A549 (cell line): ENCODE measurements around the gene MANSC1. TPM values are rescaled to one million over a fixed set of nuclear protein-coding genes. Genes with fewer than 3 reads are reported as not detected.
A peak's percentile ranks its signal among the peaks of the same experiment; 100 is the strongest.

Source experiments
- ATAC-seq, 2 experiments: fragments of 200-7000 bp in 1 of 2; fragments of >200 bp in 1 of 2; cut with Nextera tagmentation in 1 of 2; cut with Tn5 transposase in 1 of 2; 3 replicates each; pipeline versions ENCODE4 v1.8.0 to v1.9.1; 2018 to 2020; ENCODE audit warnings: mild to moderate bottlenecking in 1 of 2, moderate library complexity in 1 of 2
- CTCF ChIA-PET: fragments of 300-600 bp; sonication (Branson Sonifier 250); formaldehyde crosslinking; extraction: SDS; loops from one replicate; lab custom pipeline; 2021; ENCODE audit warnings: antibody characterized with exemption, inconsistent platforms; lab: Yijun Ruan, JAX
- POLR2A ChIA-PET: fragments of 350-600 bp; formaldehyde crosslinking; extraction: SDS; loops from one replicate; lab custom pipeline; 2021; ENCODE audit warnings: antibody characterized with exemption, inconsistent platforms; lab: Yijun Ruan, JAX
- DNase-seq, 2 experiments: peaks; one replicate each; pipeline versions ENCODE4 v3.0.0 to v3.0.0-alpha.2; 2011 to 2016; ENCODE audit warnings: low read depth in 1 of 2, low spot score in 1 of 2
- FAIRE-seq: peaks from 2 replicates; lab custom pipeline; 2011; peaks lifted over from hg19 to GRCh38; lab: Jason Lieb, UNC
- H3K27ac ChIP-seq, 2 experiments: fragments of >200 bp; sonication (Bioruptor Twin); formaldehyde crosslinking; 3 replicates each; pipeline ENCODE4 v1.5.1; 2016 to 2017
- H3K4me1 ChIP-seq: fragments of >200 bp; sonication (Bioruptor Twin); formaldehyde crosslinking; 3 replicates; pipeline ENCODE4 v1.6.1; 2016
- H3K4me2 ChIP-seq: fragments of >200 bp; sonication (Bioruptor Twin); formaldehyde crosslinking; 3 replicates; pipeline ENCODE4 v1.6.1; 2016
- H3K4me3 ChIP-seq: fragments of >200 bp; sonication (Bioruptor Twin); formaldehyde crosslinking; 3 replicates; pipeline ENCODE4 v1.5.1; 2016
- H3K9me3 ChIP-seq: fragments of >200 bp; sonication (Bioruptor Twin); formaldehyde crosslinking; 3 replicates; pipeline ENCODE4 v1.6.1; 2016
- BHLHE40 ChIP-seq: IDR thresholded peaks from 2 replicates; pipeline ENCODE4 v1.6.1; 2012; ENCODE audit warnings: low read depth, low read length, inconsistent platforms
- CBX8 ChIP-seq: fragments of 200-600 bp; sonication (generic); IDR thresholded peaks from 2 replicates; pipeline ENCODE4 v1.6.1; 2016
- CTCF ChIP-seq: fragments of >200 bp; sonication (Bioruptor Twin); formaldehyde crosslinking; IDR thresholded peaks from 3 replicates; pipeline ENCODE4 v1.5.1; 2016
- EHF ChIP-seq: fragments of 250-450 bp; sonication (Bioruptor Pico); IDR thresholded peaks from 2 replicates; pipeline ENCODE4 v1.5.0; 2020; ENCODE audit warnings: mild to moderate bottlenecking
- EHMT2 ChIP-seq: fragments of 200-600 bp; sonication (generic); IDR thresholded peaks from 2 replicates; pipeline ENCODE4 v1.6.1; 2016; ENCODE audit warnings: antibody characterized with exemption, low read depth, mild to moderate bottlenecking, moderate library complexity
- ELK1 ChIP-seq: fragments of 150-350 bp; IDR thresholded peaks from 2 replicates; pipeline ENCODE4 v1.6.1; 2014; ENCODE audit warnings: low read depth, mild to moderate bottlenecking, low read length
- EP300 ChIP-seq, 2 experiments: fragments of >200 bp; sonication (Bioruptor Twin); formaldehyde crosslinking; IDR thresholded peaks; 2 replicates in 1 of 2; 3 replicates in 1 of 2; pipeline ENCODE4 v1.6.1; 2016 to 2017
- GATA3 ChIP-seq: IDR thresholded peaks from 2 replicates; pipeline ENCODE4 v1.6.1; 2012; ENCODE audit warnings: borderline replicate concordance
- HDAC2 ChIP-seq: fragments of 200-600 bp; sonication (generic); IDR thresholded peaks from 2 replicates; pipeline ENCODE4 v1.6.1; 2016
- HES2 ChIP-seq: fragments of >200 bp; sonication (Bioruptor Twin); formaldehyde crosslinking; IDR thresholded peaks from 2 replicates; pipeline ENCODE4 v1.6.1; 2016
- HEYL ChIP-seq: fragments of 250-450 bp; sonication (Bioruptor Pico); IDR thresholded peaks from 2 replicates; pipeline ENCODE4 v1.8.0; 2021; ENCODE audit warnings: mild to moderate bottlenecking, moderate library complexity
- HOXA7 ChIP-seq: fragments of 250-450 bp; sonication (Bioruptor Pico); IDR thresholded peaks from 2 replicates; pipeline ENCODE4 v1.5.0; 2020; ENCODE audit warnings: mild to moderate bottlenecking, moderate library complexity
- HOXB13 ChIP-seq: fragments of 250-450 bp; sonication (Bioruptor Pico); IDR thresholded peaks from 2 replicates; pipeline ENCODE4 v1.5.0; 2020; ENCODE audit warnings: low read depth, mild to moderate bottlenecking, moderate library complexity
- HOXB5 ChIP-seq: fragments of 250-450 bp; sonication (Bioruptor Pico); IDR thresholded peaks from 2 replicates; pipeline ENCODE4 v1.5.0; 2020; ENCODE audit warnings: mild to moderate bottlenecking, moderate library complexity
- JUN ChIP-seq, 2 experiments: fragments of >200 bp; sonication (Bioruptor Twin); formaldehyde crosslinking; IDR thresholded peaks; 2 replicates in 1 of 2; 3 replicates in 1 of 2; pipeline ENCODE4 v1.6.1; 2016 to 2017
- JUNB ChIP-seq: fragments of >200 bp; sonication (Bioruptor Twin); formaldehyde crosslinking; IDR thresholded peaks from 2 replicates; pipeline ENCODE4 v1.6.1; 2016
- KDM1A ChIP-seq: fragments of 200-600 bp; sonication (generic); IDR thresholded peaks from 2 replicates; pipeline ENCODE4 v1.6.1; 2016; ENCODE audit warnings: low read depth, mild to moderate bottlenecking
- MAX ChIP-seq: IDR thresholded peaks from 2 replicates; pipeline ENCODE4 v1.6.1; 2012
- MAZ ChIP-seq: fragments of 150-350 bp; IDR thresholded peaks from 2 replicates; pipeline ENCODE4 v1.6.1; 2014; ENCODE audit warnings: antibody characterized with exemption, low read depth, low read length, borderline replicate concordance
- MYC ChIP-seq: IDR thresholded peaks from 2 replicates; pipeline ENCODE4 v1.6.1; 2012; ENCODE audit warnings: mild to moderate bottlenecking, inconsistent platforms, low read length, improper control_type of control experiment, borderline replicate concordance
- NR3C1 ChIP-seq: fragments of >200 bp; sonication (Bioruptor Twin); formaldehyde crosslinking; IDR thresholded peaks from 3 replicates; pipeline ENCODE4 v1.6.1; 2017
- POLR2AphosphoS2 ChIP-seq: conservative IDR thresholded peaks from 2 replicates; pipeline ENCODE4 v1.6.1; 2012; ENCODE audit warnings: low read length, improper control_type of control experiment, inconsistent platforms
- RAD21 ChIP-seq, 2 experiments: fragments of >200 bp in 1 of 2; sonication (Bioruptor Twin) in 1 of 2; formaldehyde crosslinking in 1 of 2; IDR thresholded peaks in 1 of 2; conservative IDR thresholded peaks in 1 of 2; 2 replicates in 1 of 2; 3 replicates in 1 of 2; pipeline ENCODE4 v1.6.1; 2012 to 2018; ENCODE audit warnings: inconsistent platforms in 1 of 2
- RARB ChIP-seq: fragments of 250-450 bp; sonication (Bioruptor Pico); IDR thresholded peaks from 2 replicates; pipeline ENCODE4 v1.8.0; 2021; ENCODE audit warnings: mild to moderate bottlenecking, moderate library complexity
- RCOR1 ChIP-seq: fragments of 150-350 bp; IDR thresholded peaks from 2 replicates; pipeline ENCODE4 v1.6.1; 2014; ENCODE audit warnings: antibody characterized with exemption, low read length, low read depth
- SMC3 ChIP-seq: fragments of >200 bp; sonication (Bioruptor Twin); formaldehyde crosslinking; IDR thresholded peaks from 3 replicates; pipeline ENCODE4 v1.6.1; 2018; ENCODE audit warnings: inconsistent platforms
- SREBF2 ChIP-seq: fragments of 450-650 bp; IDR thresholded peaks from 2 replicates; pipeline ENCODE4 v1.6.1; 2014; ENCODE audit warnings: mild to moderate bottlenecking, moderate library complexity
- TFCP2L1 ChIP-seq: fragments of 250-450 bp; sonication (Bioruptor Pico); IDR thresholded peaks from 2 replicates; pipeline ENCODE4 v1.5.0; 2021; ENCODE audit warnings: mild to moderate bottlenecking
- ZC3H11A ChIP-seq: fragments of 450-650 bp; IDR thresholded peaks from 2 replicates; pipeline ENCODE4 v1.6.1; 2014; ENCODE audit warnings: antibody characterized with exemption, mild to moderate bottlenecking
- ZFP36 ChIP-seq: fragments of 450-650 bp; IDR thresholded peaks from 2 replicates; pipeline ENCODE4 v1.6.1; 2014; ENCODE audit warnings: borderline replicate concordance; ENCODE audit not compliant: partially characterized antibody
- ZNF302 ChIP-seq: fragments of 250-450 bp; sonication (Bioruptor Pico); IDR thresholded peaks from 2 replicates; pipeline ENCODE4 v1.9.0; 2021; ENCODE audit warnings: inconsistent platforms, mild to moderate bottlenecking, moderate library complexity
- WGBS: methylation state at CpG from one replicate; pipeline ENCODE4 v1.1.6; 2017; ENCODE audit errors: missing lambda C conversion rate; 5-methylcytosine and 5-hydroxymethylcytosine counted together
- polyA plus RNA-seq, 4 experiments: library from polyadenylated mRNA; depleted of rRNA in 3 of 4; stranded (reverse); fragments of >200 nt; fragmentation: RNase III in 1 of 4; extraction: RNeasy Plus Mini Kit Qiagen cat#74134 plus additional on column Dnase treatment in 1 of 4; gene quantifications; 2 replicates in 3 of 4; 3 replicates in 1 of 4; pipeline ENCODE4 v1.2.3, GENCODE V29; 2011 to 2017

The MANSC1 gene
- polyA plus RNA-seq, 2 of the 4 experiments (the other 2 are of a cell fraction) = 3.7 to 3.9 TPM

GRCh38 chr12:12380949-12381593, 31.0 kb upstream of the MANSC1 start:
- POLR2A ChIA-PET = no interaction called here
- WGBS = 95% methylated on average over 6 of the region's 6 CpGs
- FAIRE-seq (no peak), ATAC-seq (no peak), DNase-seq (no peak)
- Histone ChIP-seq H3K4me1 (peaks cover 14% of the 10 kb centered on the region; the same call in 1 of the 3 replicates), H3K9me3 (peaks cover 4% of the 10 kb centered on the region; the same call in 1 of the 3 replicates), H3K4me3 (no peak overlapping the region), H3K27ac (no peak overlapping the region; a peak in 1 of 6 replicates), H3K4me2 (no peak overlapping the region)
- CTCF ChIA-PET = no interaction called here
- TF ChIP-seq TFCP2L1 (CRISPR knock-in tag) (no peak), RARB (CRISPR knock-in tag) (no peak), MAZ (no peak), HEYL (no peak), NR3C1 (no peak), HES2 (no peak), HOXB13 (CRISPR knock-in tag) (no peak), HOXB5 (no peak), EP300 (IDR thresholded peaks at IDR 0.05) (no peak), RAD21 (conservative IDR thresholded peaks at IDR 0.05 in 1 of 2, IDR thresholded peaks at IDR 0.05 in 1 of 2) (no peak), MAX (no peak), CBX8 (no peak), RCOR1 (no peak)

- H3K9me3 ChIP-seq = peaks cover 4% of the 10 kb centered on the region; the same call in 1 of the 3 replicates
- FAIRE-seq (peak; percentile 36), ATAC-seq (no peak)
- peak overlapping the region; percentile 27 to 46; a peak in 4 of 6 replicates for H3K27ac ChIP-seq
- H3K4me2 ChIP-seq = no peak overlapping the region
- CTCF ChIA-PET = interaction anchor here (0.7 to 4.8 kb wide), 7 partner anchors 10 to 357 kb away, joined by 3 to 38 read pairs (median 3); partner anchors contain the start of genes BORCS5 and DUSP16
- WGBS = 82% methylated on average over 4 of the region's 4 CpGs
- no peak overlapping the region for H3K4me3 ChIP-seq
- peaks cover 14% of the 10 kb centered on the region; the same call in 1 of the 3 replicates for H3K4me1 ChIP-seq
- no peak for TF ChIP-seq GATA3
- TF ChIP-seq ZNF302 = no peak
- no peak for TF ChIP-seq ZFP36
- TF ChIP-seq BHLHE40 = no peak
- TF ChIP-seq ZC3H11A = no peak
- no peak for TF ChIP-seq POLR2AphosphoS2
- no peak for TF ChIP-seq JUN (IDR thresholded peaks at IDR 0.05)
- TF ChIP-seq HOXA7 (CRISPR knock-in tag) = no peak
- no peak for TF ChIP-seq EHMT2
- TF ChIP-seq HOXB13 (CRISPR knock-in tag) = no peak
- no peak for TF ChIP-seq KDM1A
- TF ChIP-seq, all 56 proteins: peak for 0
- DNase-seq = no peak
- POLR2A ChIA-PET = no interaction called here
Observed at GRCh38 chr12:12379831-12380730, 30.0 kb upstream of the MANSC1 start.

- ChIA-PET POLR2A (no interaction called here), CTCF (interaction anchor here (0.7 to 4.8 kb wide), 5 partner anchors 12 to 359 kb away, joined by 4 to 38 read pairs (median 8); partner anchors contain the start of gene DUSP16)
- DNase-seq (no peak), FAIRE-seq (no peak), ATAC-seq (no peak)
- Histone ChIP-seq H3K9me3 (peaks cover 4% of the 10 kb centered on the region; the same call in 1 of the 3 replicates), H3K4me1 (peaks cover 14% of the 10 kb centered on the region; the same call in 1 of the 3 replicates), H3K4me3 (no peak overlapping the region), H3K27ac (peak overlapping the region; percentile 19 to 40; a peak in 2 of 6 replicates), H3K4me2 (no peak overlapping the region)
- WGBS = 83% methylated on average over 2 of the region's 2 CpGs
- TF ChIP-seq SREBF2 (no peak), MAZ (no peak), GATA3 (no peak), MYC (no peak), JUNB (no peak), CTCF (no peak), EHF (CRISPR knock-in tag) (no peak), HOXB5 (no peak), EP300 (IDR thresholded peaks at IDR 0.05) (no peak), ELK1 (no peak), RAD21 (conservative IDR thresholded peaks at IDR 0.05 in 1 of 2, IDR thresholded peaks at IDR 0.05 in 1 of 2) (no peak), HDAC2 (no peak), NR3C1 (no peak), JUN (IDR thresholded peaks at IDR 0.05) (no peak), SMC3 (no peak)
Observed at GRCh38 chr12:12378616-12379015, 28.6 kb upstream of the MANSC1 start.
